SK-N-SH (cell line): Measurements from ENCODE around the gene TTC28. TPM values are rescaled to one million over a fixed set of nuclear protein-coding genes. Genes with fewer than 3 reads are reported as not detected.

Experiments
- CTCF ChIA-PET: fragments of 300-600, 350-600 bp; formaldehyde crosslinking; extraction: SDS; loops from one replicate; lab custom pipeline; 2021; lab: Yijun Ruan, JAX
- POLR2A ChIA-PET: fragments of 350-600 bp; sonication (Branson Sonifier 250); formaldehyde crosslinking; extraction: SDS; loops from one replicate; lab custom pipeline; 2020; ENCODE audit warnings: antibody characterized with exemption, inconsistent platforms; lab: Yijun Ruan, JAX
- DNase-seq: peaks from one replicate; pipeline ENCODE4 v3.0.0; 2012
- H2AFZ ChIP-seq: fragments of 200-600 bp; sonication (generic); 2 replicates; pipeline ENCODE4 v1.8.1; 2016; ENCODE audit warnings: antibody characterized with exemption, mild to moderate bottlenecking, low read depth
- H3F3A ChIP-seq: fragments of 200-600 bp; sonication (generic); replicated peaks from 2 replicates; pipeline ENCODE3; 2016; ENCODE audit warnings: antibody characterized with exemption, mild to moderate bottlenecking; ENCODE audit not compliant: insufficient read depth
- H3K27ac ChIP-seq, 2 experiments: fragments of 200-500 bp in 1 of 2; fragments of 200-600 bp in 1 of 2; sonication (Bioruptor generic) in 1 of 2; sonication (generic), shearing (Covaris generic) in 1 of 2; 2 replicates each; pipeline versions ENCODE4 v1.5.1 to v1.6.1; 2014 to 2016; ENCODE audit warnings: low read depth in 2 of 2, inconsistent platforms in 1 of 2, low read length in 1 of 2, mild to moderate bottlenecking in 1 of 2, mixed read lengths in 1 of 2
- H3K27me3 ChIP-seq: fragments of 200-600 bp; sonication (generic), shearing (Covaris generic); 2 replicates; pipeline ENCODE4 v1.6.1; 2016; ENCODE audit warnings: mixed run types; ENCODE audit not compliant: insufficient read depth
- H3K36me3 ChIP-seq, 2 experiments: fragments of 200-500 bp in 1 of 2; fragments of 200-600 bp in 1 of 2; sonication (Bioruptor generic) in 1 of 2; sonication (generic) in 1 of 2; replicated peaks in 1 of 2; 2 replicates each; pipeline versions ENCODE3 to v1.5.1; 2014 to 2016; ENCODE audit warnings: low read length in 1 of 2, mild to moderate bottlenecking in 1 of 2; ENCODE audit not compliant: insufficient read depth in 2 of 2, control insufficient read depth in 1 of 2
- H3K4me1 ChIP-seq, 2 experiments: fragments of 200-500 bp in 1 of 2; fragments of 200-600 bp in 1 of 2; sonication (Bioruptor generic) in 1 of 2; sonication (generic), shearing (Covaris generic) in 1 of 2; 2 replicates each; pipeline versions ENCODE4 v1.5.1 to v1.6.1; 2014 to 2016; ENCODE audit warnings: low read depth in 1 of 2, low read length in 1 of 2, mixed run types in 1 of 2; ENCODE audit not compliant: insufficient read depth in 2 of 2, control insufficient read depth in 1 of 2
- H3K4me2 ChIP-seq: fragments of 200-600 bp; sonication (generic), shearing (Covaris generic); 2 replicates; pipeline ENCODE4 v1.6.1; 2017; ENCODE audit warnings: mixed run types
- H3K4me3 ChIP-seq, 2 experiments: fragments of 200-500 bp in 1 of 2; fragments of 200-600 bp in 1 of 2; sonication (Bioruptor generic) in 1 of 2; sonication (generic), shearing (Covaris generic) in 1 of 2; 2 replicates each; pipeline versions ENCODE4 v1.5.1 to v1.8.1; 2014 to 2016; ENCODE audit warnings: low read depth in 2 of 2, inconsistent platforms in 1 of 2, low read length in 1 of 2, mild to moderate bottlenecking in 1 of 2, mixed read lengths in 1 of 2, moderate library complexity in 1 of 2
- H3K79me2 ChIP-seq: fragments of 200-600 bp; sonication (generic); 2 replicates; pipeline ENCODE4 v1.8.1; 2017; ENCODE audit warnings: mild to moderate bottlenecking; ENCODE audit not compliant: insufficient read depth
- H3K9ac ChIP-seq: fragments of 200-600 bp; sonication (generic); 2 replicates; pipeline ENCODE4 v1.6.1; 2017; ENCODE audit warnings: mixed run types
- H3K9me2 ChIP-seq: fragments of 200-600 bp; sonication (generic); 2 replicates; pipeline ENCODE4 v1.6.1; 2017; ENCODE audit warnings: mixed run types
- H3K9me3 ChIP-seq: fragments of 200-600 bp; sonication (generic); 2 replicates; pipeline ENCODE4 v1.6.1; 2017; ENCODE audit warnings: mixed run types, mild to moderate bottlenecking, moderate library complexity
- H4K20me1 ChIP-seq: fragments of 200-600 bp; sonication (generic); 2 replicates; pipeline ENCODE4 v1.6.1; 2017; ENCODE audit warnings: mild to moderate bottlenecking, mixed run types; ENCODE audit not compliant: insufficient read depth
- CHD2 ChIP-seq: fragments of 150-350 bp; IDR thresholded peaks from 2 replicates; pipeline ENCODE4 v1.6.1; 2018; ENCODE audit warnings: low read length; ENCODE audit not compliant: partially characterized antibody
- GATA2 ChIP-seq: sonication (generic); formaldehyde crosslinking; IDR thresholded peaks from 2 replicates; pipeline ENCODE4 v1.5.0; 2020; ENCODE audit warnings: mild to moderate bottlenecking, missing genetic modification reagents
- MXI1 ChIP-seq: IDR thresholded peaks from 2 replicates; pipeline ENCODE4 v1.6.1; 2012; ENCODE audit warnings: mild to moderate bottlenecking, low read depth, low read length, improper control_type of control experiment
- NRF1 ChIP-seq: IDR thresholded peaks from 2 replicates; pipeline ENCODE4 v1.6.1; 2012; ENCODE audit warnings: low read depth, mild to moderate bottlenecking, low read length
- POLR2AphosphoS5 ChIP-seq: IDR thresholded peaks from 2 replicates; pipeline ENCODE4 v1.6.1; 2012; ENCODE audit warnings: low read depth, low read length
- RAD21 ChIP-seq: IDR thresholded peaks from 2 replicates; pipeline ENCODE4 v1.6.1; 2012; ENCODE audit warnings: mild to moderate bottlenecking, low read length
- TCF12 ChIP-seq: IDR thresholded peaks from 2 replicates; pipeline ENCODE4 v1.4.0; 2012
- USF1 ChIP-seq: IDR thresholded peaks from 2 replicates; pipeline ENCODE4 v1.4.0; 2012; ENCODE audit warnings: low read depth, borderline replicate concordance
- YY1 ChIP-seq: IDR thresholded peaks from 2 replicates; pipeline ENCODE4 v1.4.0; 2012; ENCODE audit warnings: low read depth, mild to moderate bottlenecking
- WGBS: methylation state at CpG from one replicate; pipeline ENCODE4 v1.1.6; 2017; ENCODE audit warnings: low lambda C conversion rate; 5-methylcytosine and 5-hydroxymethylcytosine counted together
- polyA plus RNA-seq, 3 experiments: library from polyadenylated mRNA; depleted of rRNA; stranded (reverse); fragments of >200 nt; gene quantifications; 2 replicates each; pipeline ENCODE4 v1.2.3, GENCODE V29; 2012
- TF ChIP-seq, protein P1 (sequence below): fragments of 200-600 bp; sonication (generic); IDR thresholded peaks from 2 replicates; pipeline ENCODE4 v1.6.1; 2017; ENCODE audit warnings: antibody characterized with exemption, mild to moderate bottlenecking, moderate library complexity

The TTC28 gene
- polyA plus RNA-seq, 1 of the 3 experiments (the other 2 are of a cell fraction): 5.9 TPM

GRCh38 chr22:28074526-28074925, 605.1 kb downstream of the TTC28 start:
- Histone ChIP-seq H3K4me2 (no peak overlapping the region), H3K27ac (no peak overlapping the region), H3K9me3 (no peaks in the 10 kb centered on the region), H4K20me1 (no peaks in the 10 kb centered on the region), H3K36me3 (peaks cover 3 to 6% of the 10 kb centered on the region in 2 experiments), H3K79me2 (no peaks in the 10 kb centered on the region), H2AFZ (no peak overlapping the region), H3K9ac (no peak overlapping the region), H3K9me2 (no peaks in the 10 kb centered on the region), H3F3A (peaks cover 4% of the 10 kb centered on the region), H3K4me1 (peaks cover 7 to 8% of the 10 kb centered on the region in 2 experiments; a peak in 2 of 4 replicates), H3K4me3 (no peak overlapping the region), H3K27me3 (no peaks in the 10 kb centered on the region)
- CTCF ChIA-PET: interaction anchor here (1.3 kb wide), 1 partner anchor 366 kb away, joined by 3 read pairs; no protein-coding TSS in a partner anchor
- no peak for DNase-seq
- TF ChIP-seq CHD2 (no peak), POLR2AphosphoS5 (no peak), NRF1 (no peak)
- WGBS: 100% methylated on average over 3 of the region's 4 CpGs
- POLR2A ChIA-PET: no interaction called here

DNA sequence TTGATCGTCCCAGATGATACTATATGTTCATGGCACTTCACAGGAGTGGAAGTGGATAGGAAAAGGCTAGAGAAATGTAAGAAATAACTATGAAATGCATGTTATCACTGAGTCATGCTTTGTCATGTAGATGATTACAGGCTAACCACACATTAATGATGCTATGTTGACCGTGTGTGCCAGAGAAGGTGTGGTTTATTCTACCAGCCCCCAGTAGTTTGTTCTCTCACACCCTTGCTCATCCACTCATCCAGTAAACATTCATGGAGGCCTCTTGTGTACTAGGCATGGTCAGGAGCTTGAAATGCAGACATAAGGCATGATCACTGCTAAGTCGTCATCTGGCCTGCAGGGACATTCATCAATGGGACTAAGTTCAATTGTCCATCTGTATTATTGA, 607.6 kb downstream of the TTC28 start:
- no peak for DNase-seq
- no peaks in the 10 kb centered on the region for H3K9me3 ChIP-seq

GRCh38 chr22:28068826-28069225, 610.8 kb downstream of the TTC28 start:
- POLR2A ChIA-PET: no interaction called here
- no peaks in the 10 kb centered on the region for H4K20me1 ChIP-seq
- CTCF ChIA-PET: interaction anchor here (0.8 to 2.0 kb wide), 4 partner anchors 16 to 49 kb away, joined by 3 to 6 read pairs (median 4); no protein-coding TSS in a partner anchor
- TF ChIP-seq NRF1: no peak
- TF ChIP-seq, protein P1, sequence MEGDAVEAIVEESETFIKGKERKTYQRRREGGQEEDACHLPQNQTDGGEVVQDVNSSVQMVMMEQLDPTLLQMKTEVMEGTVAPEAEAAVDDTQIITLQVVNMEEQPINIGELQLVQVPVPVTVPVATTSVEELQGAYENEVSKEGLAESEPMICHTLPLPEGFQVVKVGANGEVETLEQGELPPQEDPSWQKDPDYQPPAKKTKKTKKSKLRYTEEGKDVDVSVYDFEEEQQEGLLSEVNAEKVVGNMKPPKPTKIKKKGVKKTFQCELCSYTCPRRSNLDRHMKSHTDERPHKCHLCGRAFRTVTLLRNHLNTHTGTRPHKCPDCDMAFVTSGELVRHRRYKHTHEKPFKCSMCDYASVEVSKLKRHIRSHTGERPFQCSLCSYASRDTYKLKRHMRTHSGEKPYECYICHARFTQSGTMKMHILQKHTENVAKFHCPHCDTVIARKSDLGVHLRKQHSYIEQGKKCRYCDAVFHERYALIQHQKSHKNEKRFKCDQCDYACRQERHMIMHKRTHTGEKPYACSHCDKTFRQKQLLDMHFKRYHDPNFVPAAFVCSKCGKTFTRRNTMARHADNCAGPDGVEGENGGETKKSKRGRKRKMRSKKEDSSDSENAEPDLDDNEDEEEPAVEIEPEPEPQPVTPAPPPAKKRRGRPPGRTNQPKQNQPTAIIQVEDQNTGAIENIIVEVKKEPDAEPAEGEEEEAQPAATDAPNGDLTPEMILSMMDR: no peak
- no peak for TF ChIP-seq USF1
- TF ChIP-seq TCF12: no peak
- TF ChIP-seq GATA2 (CRISPR knock-in tag): no peak
- no peak for TF ChIP-seq YY1
- TF ChIP-seq, all 33 proteins: peak for 0
- Histone ChIP-seq H2AFZ (no peak overlapping the region), H3K9me3 (no peaks in the 10 kb centered on the region), H3K9me2 (no peaks in the 10 kb centered on the region), H3K4me2 (no peak overlapping the region), H3K79me2 (no peaks in the 10 kb centered on the region), H3K9ac (no peak overlapping the region), H3F3A (no peaks in the 10 kb centered on the region), H3K4me1 (no peaks in the 10 kb centered on the region; a peak in 2 of 4 replicates), H3K27me3 (no peaks in the 10 kb centered on the region), H3K27ac (no peak overlapping the region), H3K4me3 (no peak overlapping the region), H3K36me3 (peaks cover 6 to 10% of the 10 kb centered on the region in 2 experiments)
- no peak for DNase-seq
- WGBS: 95% methylated on average over 2 of the region's 2 CpGs

More for the DNA sequence above, 607.6 kb downstream of the TTC28 start:
- H3K36me3 ChIP-seq: peaks cover 3 to 6% of the 10 kb centered on the region in 2 experiments
- no peaks in the 10 kb centered on the region for H3K9me2 ChIP-seq
- H3F3A ChIP-seq: peaks cover 4% of the 10 kb centered on the region
- POLR2A ChIA-PET: no interaction called here
- H3K4me2 ChIP-seq: no peak overlapping the region
- no peaks in the 10 kb centered on the region for H4K20me1 ChIP-seq
- H2AFZ ChIP-seq: no peak overlapping the region
- no peak for TF ChIP-seq RAD21
- TF ChIP-seq MXI1: no peak
- TF ChIP-seq, all 33 proteins: peak for 0
- 89% methylated on average over 3 of the region's 3 CpGs for WGBS
- Histone ChIP-seq H3K27ac (no peak overlapping the region), H3K79me2 (no peaks in the 10 kb centered on the region), H3K27me3 (no peaks in the 10 kb centered on the region), H3K9ac (no peak overlapping the region), H3K4me3 (no peak overlapping the region), H3K4me1 (peaks cover 7 to 8% of the 10 kb centered on the region in 2 experiments; a peak in 3 of 4 replicates)
- CTCF ChIA-PET: interaction anchor here (1.5 kb wide), 1 partner anchor 20 kb away, joined by 3 read pairs; no protein-coding TSS in a partner anchor
